BLaER1 (cell line): ENCODE results near the gene TUBB.

Source experiments
- H3K27ac ChIP-seq: shearing (Covaris generic); formaldehyde crosslinking; 2 replicates; pipeline ENCODE4 v1.8.1; 2022
- H3K27me3 ChIP-seq: shearing (Covaris generic); formaldehyde crosslinking; 2 replicates; pipeline ENCODE4 v1.8.1; 2022
- H3K36me3 ChIP-seq: shearing (Covaris generic); formaldehyde crosslinking; 2 replicates; pipeline ENCODE4 v1.8.1; 2022
- H3K4me1 ChIP-seq: shearing (Covaris generic); formaldehyde crosslinking; 2 replicates; pipeline ENCODE4 v1.8.1; 2022
- H3K4me2 ChIP-seq: shearing (Covaris generic); formaldehyde crosslinking; 2 replicates; pipeline ENCODE4 v1.8.1; 2022
- H3K4me3 ChIP-seq: shearing (Covaris generic); formaldehyde crosslinking; 2 replicates; pipeline ENCODE4 v1.8.1; 2022
- H3K9ac ChIP-seq: shearing (Covaris generic); formaldehyde crosslinking; 2 replicates; pipeline ENCODE4 v1.8.1; 2022
- H3K9me3 ChIP-seq: shearing (Covaris generic); formaldehyde crosslinking; 2 replicates; pipeline ENCODE4 v1.8.1; 2022
- H4K20me1 ChIP-seq: shearing (Covaris generic); formaldehyde crosslinking; 2 replicates; pipeline ENCODE4 v1.8.1; 2022
- Cebpa-rat ChIP-seq: shearing (Covaris generic); IDR thresholded peaks from 2 replicates; pipeline ENCODE4 v1.8.1; 2022

TUBB gene

GRCh38 chr6:30703011-30703410 lies 17.1 kb upstream of the TUBB start:
- Histone ChIP-seq H3K27ac (no peak overlapping the region), H3K9me3 (no peaks in the 10 kb centered on the region), H3K4me1 (no peaks in the 10 kb centered on the region), H4K20me1 (no peaks in the 10 kb centered on the region), H3K9ac (no peak overlapping the region), H3K4me3 (no peak overlapping the region), H3K27me3 (no peaks in the 10 kb centered on the region), H3K4me2 (no peak overlapping the region), H3K36me3 (peaks cover 96% of the 10 kb centered on the region)
- no peak for TF ChIP-seq Cebpa-rat

GRCh38 chr6:30703821-30704220 lies 16.3 kb upstream of the TUBB start:
- Histone ChIP-seq H3K36me3 (peaks cover 99% of the 10 kb centered on the region), H3K27ac (no peak overlapping the region)

GRCh38 chr6:30705620-30706019 lies 14.5 kb upstream of the TUBB start:
- no peak overlapping the region for H3K4me2 ChIP-seq
- H3K4me3 ChIP-seq: no peak overlapping the region
- peaks cover 99% of the 10 kb centered on the region for H3K36me3 ChIP-seq
- no peak overlapping the region for H3K27ac ChIP-seq
- no peak for TF ChIP-seq Cebpa-rat
- no peaks in the 10 kb centered on the region for H3K9me3 ChIP-seq
- no peaks in the 10 kb centered on the region for H3K27me3 ChIP-seq
- no peak overlapping the region for H3K9ac ChIP-seq
- H3K4me1 ChIP-seq: no peaks in the 10 kb centered on the region
- no peaks in the 10 kb centered on the region for H4K20me1 ChIP-seq

More at GRCh38 chr6:30703821-30704220, 16.3 kb upstream of the TUBB start:
- H4K20me1 ChIP-seq: no peaks in the 10 kb centered on the region
- H3K9ac ChIP-seq: no peak overlapping the region
- H3K4me1 ChIP-seq: no peaks in the 10 kb centered on the region
- no peak for TF ChIP-seq Cebpa-rat
- no peak overlapping the region for H3K4me3 ChIP-seq
- H3K9me3 ChIP-seq: no peaks in the 10 kb centered on the region
- no peak overlapping the region for H3K4me2 ChIP-seq
- H3K27me3 ChIP-seq: no peaks in the 10 kb centered on the region

GRCh38 chr6:30707281-30707850 lies 12.8 kb upstream of the TUBB start:
- H3K36me3 ChIP-seq: peaks cover 99% of the 10 kb centered on the region
- no peak overlapping the region for H3K4me3 ChIP-seq
- no peaks in the 10 kb centered on the region for H3K9me3 ChIP-seq
- 0 out of 2 replicates have a peak overlapping the region, but pooled peaks have one; percentile 21 for H3K9ac ChIP-seq
- no peak overlapping the region for H3K27ac ChIP-seq
- H3K4me2 ChIP-seq: no peak overlapping the region
- H4K20me1 ChIP-seq: no peaks in the 10 kb centered on the region
- H3K27me3 ChIP-seq: no peaks in the 10 kb centered on the region
- H3K4me1 ChIP-seq: peaks cover 12% of the 10 kb centered on the region
- TF ChIP-seq Cebpa-rat: no peak

- Histone ChIP-seq H3K4me3 (no peak overlapping the region), H3K4me2 (no peak overlapping the region), H3K9me3 (no peaks in the 10 kb centered on the region), H3K4me1 (peaks cover 31% of the 10 kb centered on the region), H4K20me1 (no peaks in the 10 kb centered on the region), H3K27me3 (no peaks in the 10 kb centered on the region), H3K9ac (no peak overlapping the region), H3K36me3 (peaks cover 99% of the 10 kb centered on the region), H3K27ac (no peak overlapping the region)
- TF ChIP-seq Cebpa-rat: no peak
Observed at GRCh38 chr6:30709101-30709868, 10.9 kb upstream of the TUBB start.

GRCh38 chr6:30711758-30712380 lies 8.3 kb upstream of the TUBB start:
- Histone ChIP-seq H4K20me1 (no peaks in the 10 kb centered on the region), H3K9me3 (no peaks in the 10 kb centered on the region), H3K36me3 (peaks cover 85% of the 10 kb centered on the region), H3K4me1 (peaks cover 56% of the 10 kb centered on the region), H3K27ac (peak overlapping the region; percentile 69), H3K9ac (peak overlapping the region; percentile 38; the same call in 1 of the 2 replicates), H3K4me2 (peak overlapping the region; percentile 59), H3K4me3 (no peak overlapping the region), H3K27me3 (no peaks in the 10 kb centered on the region)
- TF ChIP-seq Cebpa-rat: no peak

GRCh38 chr6:30712441-30712945 lies 7.7 kb upstream of the TUBB start:
- Histone ChIP-seq H3K4me1 (peaks cover 56% of the 10 kb centered on the region), H3K9ac (0 out of 2 replicates have a peak overlapping the region, but pooled peaks have one; percentile 38), H3K27me3 (no peaks in the 10 kb centered on the region), H3K4me2 (peak overlapping the region; percentile 59), H3K27ac (peak overlapping the region; percentile 69), H3K4me3 (no peak overlapping the region), H4K20me1 (no peaks in the 10 kb centered on the region), H3K9me3 (no peaks in the 10 kb centered on the region), H3K36me3 (peaks cover 79% of the 10 kb centered on the region)
- TF ChIP-seq Cebpa-rat: no peak

- peak; percentile 41; the same call in 1 of the 2 replicates for TF ChIP-seq Cebpa-rat
- H3K27ac ChIP-seq: no peak overlapping the region
Observed at GRCh38 chr6:30714263-30714662, 5.9 kb upstream of the TUBB start.

GRCh38 chr6:30716879-30717128 lies 3.3 kb upstream of the TUBB start:
- Histone ChIP-seq H3K27me3 (no peaks in the 10 kb centered on the region), H3K27ac (peak overlapping the region; percentile 99), H3K36me3 (peaks cover 40% of the 10 kb centered on the region), H3K4me2 (peak overlapping the region; percentile 97), H4K20me1 (peaks cover 5% of the 10 kb centered on the region), H3K9ac (peak overlapping the region; percentile 96), H3K9me3 (no peaks in the 10 kb centered on the region), H3K4me1 (peaks cover 69% of the 10 kb centered on the region), H3K4me3 (peak overlapping the region; percentile 94)
- TF ChIP-seq Cebpa-rat: no peak

More at GRCh38 chr6:30714263-30714662, 5.9 kb upstream of the TUBB start:
- Histone ChIP-seq H3K4me1 (peaks cover 73% of the 10 kb centered on the region), H3K27me3 (no peaks in the 10 kb centered on the region), H3K36me3 (peaks cover 61% of the 10 kb centered on the region), H3K9ac (no peak overlapping the region), H3K4me3 (no peak overlapping the region), H3K4me2 (no peak overlapping the region), H3K9me3 (no peaks in the 10 kb centered on the region), H4K20me1 (no peaks in the 10 kb centered on the region)
